ENCODE data around the gene DUSP19.

Gene DUSP19

DNA sequence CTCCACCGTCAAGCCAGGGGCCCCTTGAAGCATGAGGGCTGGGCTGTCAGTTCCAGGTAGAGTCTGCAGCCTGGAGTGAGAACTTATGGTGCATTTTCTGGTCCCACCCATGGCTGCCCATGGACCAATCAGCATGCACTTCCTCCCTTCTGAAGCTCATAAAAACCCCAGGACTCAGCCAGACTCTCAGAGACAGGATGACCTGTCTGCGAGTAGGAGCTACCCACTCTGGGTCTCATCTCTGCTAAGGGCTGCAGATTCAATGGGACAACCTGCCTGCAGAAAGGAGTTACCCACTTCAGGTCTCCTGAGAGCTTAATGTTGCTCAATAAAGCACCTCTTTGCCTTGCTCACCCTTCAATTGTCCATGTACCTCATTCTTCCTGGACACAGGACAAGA is 9.4 kb upstream of the DUSP19 start:
- DNase-seq = no peak

DNA sequence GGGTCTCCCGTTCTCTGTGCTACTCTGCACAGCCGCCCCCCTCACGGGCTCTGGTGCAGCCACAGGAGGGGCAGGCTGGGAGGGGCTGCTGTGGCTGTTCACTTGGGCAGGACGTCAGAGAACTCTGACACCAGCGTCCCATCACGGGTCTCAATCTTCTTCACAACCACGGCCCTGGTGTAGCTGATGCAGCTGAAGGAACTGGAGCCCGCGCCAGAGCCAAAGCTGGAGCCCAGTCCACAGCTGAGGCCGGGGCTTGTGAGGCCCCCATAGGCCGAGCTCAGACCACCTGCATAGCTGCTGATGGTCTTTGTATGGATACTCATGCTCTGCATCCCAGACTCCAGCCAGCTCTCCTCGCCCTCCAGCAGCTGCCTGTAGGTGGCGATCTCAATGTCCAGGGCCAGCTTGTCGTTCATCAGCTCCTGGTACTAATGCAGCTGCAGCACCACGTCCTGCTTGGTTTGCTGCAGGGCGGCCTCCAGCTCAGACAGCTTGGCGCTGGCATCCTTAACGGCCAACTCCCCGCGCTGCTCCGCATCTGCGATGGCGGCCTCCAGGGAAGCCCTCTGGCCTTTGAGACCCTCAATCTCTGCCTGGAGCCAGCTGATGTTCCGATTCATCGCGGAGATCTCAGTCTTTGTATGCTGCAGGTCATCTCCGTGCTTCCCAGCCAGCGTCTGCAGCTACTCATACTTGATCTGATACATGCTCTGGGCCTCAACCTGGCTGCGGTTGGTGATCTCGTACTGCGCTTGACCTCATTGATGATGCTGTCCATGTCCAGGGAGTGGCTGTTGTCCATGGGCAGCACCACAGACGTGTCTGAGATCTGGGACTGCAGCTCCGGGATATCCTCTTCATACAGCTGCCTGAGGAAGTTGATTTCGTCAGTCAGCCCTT is 7.4 kb upstream of the DUSP19 start:
- DNase-seq = no peak

DNA sequence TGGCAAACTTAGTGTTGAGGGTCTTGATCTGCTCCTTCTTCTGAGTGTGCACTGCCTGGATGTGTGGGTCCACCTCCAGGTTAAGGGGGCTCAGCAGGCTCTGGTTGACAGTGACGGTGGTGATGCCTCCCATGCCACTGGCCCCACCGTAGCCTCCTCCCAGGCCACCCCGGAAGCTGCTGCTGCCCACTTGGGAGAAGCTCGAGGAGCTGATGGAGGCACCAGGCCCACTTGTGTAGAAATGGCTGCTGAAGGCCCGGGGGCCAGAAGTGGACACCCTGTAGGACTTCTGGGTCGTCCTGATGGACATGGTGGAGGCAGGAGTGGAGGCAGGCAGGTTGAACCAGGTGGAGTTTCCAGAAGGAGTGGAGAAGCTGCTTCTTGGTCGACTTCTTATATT is 6.4 kb upstream of the DUSP19 start:
- DNase-seq = no peak

DNA sequence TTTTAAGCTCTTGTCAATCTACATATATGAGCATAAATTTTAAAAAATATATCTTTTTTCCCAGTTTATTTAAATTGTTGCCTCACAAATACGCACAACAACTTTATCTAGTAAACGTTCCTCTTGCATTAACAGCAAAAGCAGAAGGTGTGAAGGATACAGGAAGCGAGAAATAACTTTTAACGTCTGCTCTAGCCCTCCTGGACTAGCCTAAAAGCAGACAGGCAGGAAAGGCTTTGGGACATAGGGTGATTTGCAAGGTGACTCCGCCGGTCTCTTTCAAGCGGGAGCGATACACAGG is 434 bp upstream of the DUSP19 start:
- no peak for DNase-seq

DNA sequence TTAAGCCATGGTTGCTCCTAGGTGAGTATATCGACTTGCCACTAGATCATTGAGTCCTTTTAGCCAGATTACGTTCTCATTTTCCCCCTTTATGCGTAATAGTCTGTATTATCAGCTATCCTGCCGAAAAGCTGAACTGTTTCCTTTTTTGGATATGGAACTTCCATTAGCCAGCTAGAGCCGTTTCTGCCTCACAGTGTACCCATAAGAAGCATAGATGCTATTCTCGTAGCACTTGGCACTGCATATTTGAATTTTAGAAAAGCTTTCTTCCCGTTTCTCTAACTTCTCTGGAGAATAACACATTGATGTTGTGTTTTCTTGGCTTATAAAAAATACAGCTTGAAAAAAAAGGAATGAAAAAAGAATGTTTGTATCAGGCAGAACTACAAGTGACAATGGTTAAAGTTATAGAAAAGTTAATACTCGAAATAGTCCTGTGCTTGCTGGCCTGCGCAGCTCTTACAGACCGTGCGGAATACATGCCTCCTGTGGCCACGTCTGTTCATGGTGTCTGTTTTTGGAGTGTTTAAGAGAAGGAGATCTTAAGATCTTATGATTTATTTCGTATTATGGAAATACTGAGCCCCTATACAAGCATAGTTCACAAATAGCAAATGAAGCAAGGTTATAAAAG is 710 bp downstream of the DUSP19 start:
- DNase-seq = no peak

DNA sequence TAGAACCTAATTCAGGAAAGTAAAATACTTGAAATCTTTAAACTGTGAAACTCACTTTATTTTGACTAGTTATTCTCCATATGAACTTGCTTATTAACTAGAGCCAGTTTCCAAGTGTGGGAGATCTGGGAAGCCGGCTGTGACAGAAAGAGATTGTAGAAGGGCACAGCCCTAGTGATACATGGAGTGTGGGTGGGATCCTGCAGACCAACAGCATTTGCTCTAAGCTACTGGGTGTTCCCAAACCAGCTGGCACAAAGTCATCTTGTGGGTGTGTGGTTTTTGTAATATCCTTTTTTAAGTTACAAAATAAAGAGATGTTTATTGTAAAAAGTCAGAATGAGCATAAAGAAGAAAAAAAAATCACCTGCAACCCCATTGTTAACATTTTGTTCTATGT is 3.4 kb downstream of the DUSP19 start:
- DNase-seq = no peak

DNA sequence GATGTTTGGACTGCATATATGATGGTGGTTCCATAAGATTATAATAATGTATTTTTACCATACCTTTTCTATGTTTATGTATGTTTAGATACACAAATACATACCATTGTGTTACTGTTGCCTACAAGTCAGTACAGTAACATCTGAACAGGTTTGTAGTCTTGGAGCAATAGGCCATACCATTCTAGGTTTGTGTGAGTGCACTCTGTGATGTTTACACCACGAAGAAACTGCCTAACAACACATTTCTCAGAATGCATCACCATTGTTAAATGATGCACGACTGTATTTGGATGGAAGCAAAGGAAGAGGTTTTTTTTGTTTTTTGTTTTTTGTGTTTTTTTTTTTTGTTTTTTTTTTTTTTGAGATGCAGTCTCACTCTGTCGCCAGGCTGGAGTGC is 9.5 kb downstream of the DUSP19 start:
- DNase-seq = no peak

DNA sequence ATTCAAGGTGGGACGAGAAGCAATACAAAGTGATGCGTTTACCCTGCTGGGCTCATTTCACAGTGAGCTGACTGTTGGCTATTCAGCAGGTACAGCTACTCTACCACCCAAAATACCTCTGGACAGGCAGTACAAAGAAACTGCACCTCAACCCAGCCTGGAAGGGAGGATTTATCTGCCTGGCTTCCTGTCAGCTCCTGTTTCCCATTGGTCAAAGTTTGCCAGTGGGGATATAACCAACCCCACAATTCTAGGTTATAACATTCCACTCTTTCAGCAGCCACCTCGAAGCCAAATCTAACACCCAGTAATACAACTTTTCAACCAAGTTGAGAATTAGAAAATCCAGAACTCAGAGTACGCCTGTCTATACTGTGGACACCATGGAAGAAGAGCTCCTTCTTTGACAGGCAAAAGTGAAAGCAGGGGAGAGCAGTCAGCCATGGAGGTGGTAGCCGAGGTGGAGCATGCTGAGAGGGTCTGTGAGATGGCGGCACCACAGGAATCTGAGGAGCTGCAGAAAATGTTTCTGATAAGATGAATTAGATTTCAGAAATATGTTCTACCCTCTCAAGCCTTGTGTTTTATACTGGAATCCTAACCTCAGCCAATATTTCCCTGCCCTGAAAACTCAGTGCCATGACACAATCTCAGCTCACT is 10.8 kb downstream of the DUSP19 start:
- no peak for DNase-seq

DNA sequence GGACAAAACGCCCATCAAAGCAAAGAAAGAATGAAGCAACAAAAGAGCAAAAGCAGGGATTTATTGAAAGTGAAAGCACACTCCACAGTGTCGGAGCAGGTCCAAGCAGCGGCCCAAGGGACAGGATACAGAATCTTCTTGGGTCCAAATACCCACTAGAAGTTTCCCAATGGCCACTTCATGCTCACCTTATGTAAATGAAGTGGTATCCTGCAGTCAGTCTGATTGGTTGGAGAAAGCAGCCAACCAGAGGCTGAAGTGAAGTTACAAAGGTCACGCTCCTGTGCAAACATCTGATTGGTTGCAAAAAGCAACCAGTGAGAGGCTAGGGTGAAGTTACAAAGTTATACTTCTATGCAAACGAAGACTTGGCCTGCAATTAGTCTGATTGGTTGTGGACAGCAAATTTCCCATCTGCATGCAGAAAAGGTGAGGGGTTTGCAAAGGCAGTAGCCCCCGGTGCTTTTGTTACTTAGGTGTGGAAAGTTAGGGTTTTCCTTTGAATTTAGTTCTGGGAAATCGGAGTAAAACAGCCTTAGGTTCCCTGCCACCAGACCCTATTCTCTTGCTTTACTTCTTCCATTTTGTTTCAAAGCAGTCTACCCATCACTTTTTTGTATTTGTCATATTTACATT is 12.9 kb downstream of the DUSP19 start:
- DNase-seq = no peak

DNA sequence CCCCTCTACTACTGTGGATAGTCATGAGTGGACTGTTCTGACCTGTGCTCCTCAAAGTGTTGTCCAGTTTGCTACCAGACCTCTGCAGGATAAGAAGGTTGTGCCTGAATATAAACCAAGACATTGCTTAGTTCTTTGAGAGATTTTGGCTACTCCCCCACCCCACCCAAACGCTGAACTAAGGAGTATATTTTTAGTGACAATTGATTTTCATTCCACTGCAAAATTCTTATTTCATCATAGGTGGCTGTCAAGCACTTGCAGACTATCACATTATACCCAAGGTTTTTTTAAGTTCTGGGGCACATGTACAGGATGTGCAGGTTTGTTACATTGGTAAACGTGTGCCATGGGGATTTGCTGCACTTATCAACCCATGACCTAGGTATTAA is 13.4 kb downstream of the DUSP19 start:
- DNase-seq = no peak

DNA sequence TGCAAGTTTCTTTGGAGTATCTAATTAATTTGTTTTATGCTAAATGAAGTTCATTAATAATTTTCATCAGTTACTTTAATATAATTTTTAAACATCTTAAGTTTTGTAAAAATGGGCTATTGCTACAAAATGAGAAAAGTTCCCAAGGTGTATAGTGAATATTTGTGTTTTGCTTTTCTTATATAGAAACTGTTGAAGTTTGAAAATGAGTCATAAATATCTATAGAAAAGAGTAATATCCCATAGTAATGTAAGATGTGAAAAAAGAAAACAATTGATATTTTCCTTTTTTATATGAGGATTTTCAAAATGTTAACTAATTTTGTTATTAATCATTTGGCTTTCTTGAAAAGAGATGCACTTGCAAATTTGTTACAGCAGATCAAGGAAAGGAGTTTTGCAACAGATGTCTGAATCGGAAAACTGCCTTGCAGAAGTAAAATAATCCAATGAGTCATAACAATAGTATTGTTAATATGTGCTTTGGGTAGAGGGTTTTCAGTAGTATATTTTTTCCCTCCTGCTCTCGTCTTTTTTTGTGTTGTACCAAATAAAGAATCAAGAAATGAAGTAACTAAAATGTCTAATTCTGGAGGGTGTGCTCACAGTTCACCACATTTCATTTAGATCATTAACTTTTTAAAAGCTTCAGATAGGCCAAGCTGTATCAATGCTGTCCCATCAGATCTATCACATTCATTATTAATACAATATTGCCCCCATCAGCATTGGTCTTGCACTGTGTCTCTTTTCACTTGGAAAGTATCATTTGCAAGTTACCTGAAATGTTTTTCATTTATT is 15.5 kb downstream of the DUSP19 start:
- no peak for DNase-seq

DNA sequence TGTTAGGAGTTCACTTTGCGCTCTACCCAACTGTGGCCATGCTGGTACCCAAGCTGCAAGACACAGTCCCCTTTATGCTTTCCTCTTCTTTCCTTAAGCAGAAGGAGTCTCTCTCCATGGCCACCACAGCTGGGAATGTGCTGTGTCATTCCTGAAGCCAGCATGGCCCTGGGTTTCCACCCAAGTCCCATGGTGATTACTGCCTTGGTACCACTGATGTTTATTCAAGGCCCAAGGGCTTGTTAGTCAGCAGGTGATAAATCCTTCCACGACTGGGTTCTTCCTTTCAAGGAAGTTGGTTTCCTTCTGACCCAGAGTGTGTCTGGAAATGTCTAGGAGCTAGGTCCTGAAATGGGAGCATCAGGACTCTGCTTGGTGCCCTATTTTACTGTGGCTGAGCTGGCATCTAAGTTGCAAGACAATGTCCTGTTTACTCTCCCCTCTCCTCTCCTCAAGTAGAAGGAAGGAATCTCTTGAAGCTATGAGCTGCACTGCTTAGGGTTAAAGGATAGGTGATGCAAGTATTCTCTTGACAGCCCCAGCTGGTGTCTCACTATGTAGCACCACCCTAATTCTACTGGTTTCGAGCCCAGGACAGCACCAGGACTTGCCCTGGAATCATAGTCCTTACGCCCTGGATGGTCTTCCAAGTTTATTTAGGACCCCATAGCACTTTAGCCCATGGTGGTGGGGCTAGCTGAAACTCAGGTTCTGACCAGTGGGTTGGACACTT is 27.0 kb downstream of the DUSP19 start:
- no peak for DNase-seq

DNA sequence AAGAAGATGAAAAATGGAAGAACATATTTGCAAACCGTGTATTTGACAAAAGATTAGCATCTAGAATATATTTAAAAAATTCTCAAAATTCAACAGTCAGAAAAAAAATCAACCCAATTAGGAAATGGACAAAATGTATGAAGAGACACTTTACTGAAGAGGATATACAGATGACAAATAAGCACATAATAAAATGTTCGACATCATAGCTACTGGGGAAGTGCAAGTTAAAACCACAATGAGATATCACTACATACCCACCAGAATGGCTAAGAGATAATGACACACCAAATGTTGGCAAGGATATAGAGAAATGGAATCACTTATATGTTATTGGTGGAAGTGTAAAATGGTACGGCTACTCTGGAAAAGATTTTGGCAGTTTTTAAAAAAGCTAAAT is 34.0 kb downstream of the DUSP19 start:
- no peak for DNase-seq

DNA sequence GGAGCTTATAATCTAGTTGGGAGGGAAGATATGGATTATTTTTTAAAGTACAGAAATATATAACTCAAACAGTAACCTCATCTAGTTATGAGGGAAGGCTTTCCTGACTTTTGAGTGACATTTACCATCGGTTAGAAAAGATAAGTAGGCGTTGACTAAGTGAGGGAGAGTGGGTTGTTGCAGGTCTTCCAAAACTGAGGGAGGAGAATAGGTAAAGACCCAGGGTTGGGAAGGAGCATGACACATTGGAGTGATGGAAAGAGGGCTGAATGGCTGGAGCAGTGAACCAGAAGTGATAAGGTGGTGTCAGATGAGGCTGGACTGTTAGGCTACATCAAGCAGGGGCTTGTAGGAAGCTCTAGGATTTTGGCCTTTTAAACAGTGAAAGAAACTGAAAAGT is 35.1 kb downstream of the DUSP19 start:
- no peak for DNase-seq

DNA sequence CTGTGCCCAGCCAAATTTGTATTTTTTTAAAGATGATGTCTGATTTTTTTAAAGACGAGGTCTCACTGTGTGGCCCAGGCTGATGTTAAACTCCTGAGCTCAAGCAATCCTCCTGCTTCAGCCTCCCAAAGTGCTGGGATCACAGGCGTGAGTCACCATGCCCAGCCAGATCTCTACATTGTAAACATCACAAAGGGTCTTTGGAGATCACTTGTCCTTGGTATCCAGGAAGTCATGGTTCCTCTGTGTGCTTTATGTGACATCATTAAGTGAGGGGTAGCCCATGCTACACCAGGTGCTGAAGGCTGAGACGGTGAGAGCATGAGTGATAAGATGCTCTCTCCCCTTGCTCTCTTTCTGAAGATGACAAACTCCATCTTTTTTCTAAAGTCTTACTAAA is 38.7 kb downstream of the DUSP19 start:
- no peak for DNase-seq

DNA sequence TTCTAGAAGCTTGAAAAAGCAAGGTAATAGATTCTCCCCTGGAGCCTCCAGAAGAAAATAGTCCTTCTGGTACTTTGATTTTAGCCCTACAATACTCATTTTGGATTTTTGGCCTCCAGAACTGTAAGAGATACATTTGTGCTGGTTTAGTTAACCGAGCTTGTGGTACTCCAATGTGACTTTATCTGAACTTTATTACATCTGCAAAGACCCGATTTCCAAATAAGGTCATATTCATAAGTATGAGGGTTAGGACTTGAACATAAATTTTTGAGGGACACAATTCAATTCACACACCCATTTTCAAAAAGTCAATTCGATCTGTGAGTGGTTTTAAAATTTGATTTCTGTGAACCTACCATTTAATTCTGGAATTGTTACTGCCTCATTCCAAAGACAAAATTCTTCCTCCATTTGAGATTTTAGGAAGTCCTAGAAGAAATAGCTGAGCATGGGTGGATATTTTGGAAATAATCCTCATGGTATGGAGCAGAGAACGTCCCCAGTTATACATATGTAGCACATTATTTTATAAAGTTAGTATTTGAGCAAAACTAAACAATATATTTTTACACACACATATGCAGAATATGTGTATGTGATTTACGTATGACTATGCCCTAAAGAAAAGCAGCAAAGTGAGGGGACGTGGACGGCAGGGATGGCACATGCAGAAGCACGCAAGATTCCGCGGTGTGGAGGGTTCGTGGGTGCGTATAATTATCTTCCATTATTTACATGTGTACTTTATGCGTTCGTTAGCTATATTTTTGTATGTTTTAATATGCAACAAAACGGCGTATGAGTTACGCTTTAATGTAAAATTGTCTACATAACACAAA is 44.8 kb downstream of the DUSP19 start:
- peak in 1 of 2 experiments; percentile 24 for DNase-seq

DNA sequence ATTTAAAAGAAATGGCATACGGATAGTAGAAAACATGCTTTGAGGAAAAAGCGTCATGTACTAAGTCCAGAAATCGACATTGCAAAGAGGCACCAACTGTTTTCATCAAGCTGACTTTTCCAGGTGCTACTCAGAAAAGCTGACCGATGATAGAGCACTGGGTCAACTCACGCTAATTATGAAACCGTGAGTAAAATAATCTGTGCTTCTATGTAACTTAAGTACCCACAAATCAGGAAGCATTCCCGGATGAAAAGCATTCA is 45.3 kb downstream of the DUSP19 start:
- no peak for DNase-seq

DNA sequence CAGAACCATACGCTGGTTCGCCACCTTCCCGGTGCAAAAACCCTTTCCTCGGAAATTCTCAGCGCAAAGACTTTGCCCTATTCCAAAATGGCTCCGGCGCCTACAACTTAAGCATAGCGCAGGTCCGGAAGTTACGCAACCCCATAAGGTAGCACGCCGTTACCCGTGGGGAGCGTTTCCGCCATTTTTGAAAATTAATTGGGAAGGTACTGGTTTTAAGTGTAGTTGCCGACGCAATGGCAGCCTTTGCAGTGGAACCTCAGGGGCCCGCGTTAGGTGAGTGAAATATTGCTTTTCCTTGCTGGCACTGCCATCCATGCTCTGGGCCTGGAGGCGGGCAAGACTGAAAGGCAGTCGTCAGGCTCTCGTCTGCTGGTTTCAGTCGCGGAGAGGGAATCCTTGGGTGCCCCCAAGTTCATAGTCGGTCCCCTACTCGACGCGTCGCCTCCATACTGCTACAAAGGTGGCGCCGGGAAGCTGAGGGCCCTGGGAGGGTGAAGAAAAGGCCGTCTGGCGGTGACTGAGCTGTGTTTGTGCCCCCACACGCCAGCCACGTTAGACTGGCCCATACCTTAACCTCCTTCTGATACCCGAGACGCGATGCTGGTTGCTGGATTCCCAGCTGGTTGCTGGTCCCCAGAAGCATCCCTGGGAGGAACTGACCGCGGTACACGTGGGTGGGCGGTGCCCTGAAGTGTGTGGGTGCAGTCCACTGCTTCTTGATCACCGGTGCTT is 45.8 kb downstream of the DUSP19 start, which contains the start of gene NUP35:
Gene NUP35 (plus strand): TSS at position 222 of the 735 bp plus-strand sequence. CDS start 15 bp downstream, at position 237.
- DNase-seq = peak in 1 of 2 experiments; percentile 77

DNA sequence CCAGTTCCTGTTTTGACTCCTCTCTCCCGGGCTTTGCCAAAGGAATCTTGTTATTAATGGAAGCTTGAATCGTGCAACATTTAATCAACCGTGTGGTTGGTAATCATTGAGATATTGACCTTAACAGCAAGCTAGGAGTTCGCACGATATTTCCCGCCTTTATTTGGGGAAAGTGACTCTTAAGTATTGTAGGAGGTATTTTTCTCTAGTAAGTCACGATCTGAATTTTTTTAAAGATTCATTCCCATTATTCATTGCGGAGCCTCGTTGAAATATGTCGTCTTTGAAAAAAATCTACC is 46.4 kb downstream of the DUSP19 start:
- no peak for DNase-seq

DNA sequence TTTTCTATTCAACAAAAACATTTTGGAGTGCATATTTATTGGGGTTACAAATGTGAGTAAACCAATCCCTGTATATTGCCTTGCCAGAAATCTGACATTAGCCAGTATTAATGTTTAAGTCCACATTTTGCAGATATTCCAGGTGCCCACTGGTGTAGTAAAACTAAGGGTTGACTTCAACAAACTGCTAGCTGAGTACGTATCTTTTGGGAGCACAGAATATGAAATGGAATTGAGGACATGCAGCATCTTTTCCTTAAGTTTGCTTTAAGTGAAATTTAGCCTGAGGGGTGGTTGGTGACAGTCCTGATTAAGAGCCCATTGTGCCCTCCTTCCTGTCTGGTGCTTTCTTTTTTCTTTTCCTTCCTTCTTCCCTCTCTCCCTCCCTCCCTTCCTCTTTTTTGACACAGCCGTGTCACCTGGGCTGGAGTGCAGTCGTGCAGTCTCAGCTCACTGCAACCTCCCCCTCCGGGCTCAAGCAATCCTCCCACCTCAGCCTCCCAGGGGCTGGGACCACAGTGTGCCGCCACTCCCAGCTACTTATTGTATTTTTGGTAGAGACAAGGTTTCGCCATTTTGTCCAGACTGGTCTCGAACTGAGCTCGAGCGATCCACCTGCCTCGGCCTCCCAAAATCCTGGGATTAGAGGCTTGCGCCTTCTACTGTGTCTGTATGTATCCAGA is 47.3 kb downstream of the DUSP19 start:
- DNase-seq = no peak
